ENCODE data around the gene EEPD1. TPM values are rescaled to one million over a fixed set of nuclear protein-coding genes. Genes with fewer than 3 reads are reported as not detected.

EEPD1 gene
- polyA plus RNA-seq, 2 of the 4 experiments (the other 2 are of a cell fraction), result 16.0 to 24.3 TPM

GRCh38 chr7:36137754-36138153 is 15.3 kb upstream of the EEPD1 start (continued):
- no peak for TF ChIP-seq ELK1 (IDR thresholded peaks at IDR 0.05; ENCODE audit: low read depth, low read length)
- no peak for TF ChIP-seq ZNF302 (CRISPR knock-in tag; IDR thresholded peaks at IDR 0.05)
- TF ChIP-seq, protein P1, sequence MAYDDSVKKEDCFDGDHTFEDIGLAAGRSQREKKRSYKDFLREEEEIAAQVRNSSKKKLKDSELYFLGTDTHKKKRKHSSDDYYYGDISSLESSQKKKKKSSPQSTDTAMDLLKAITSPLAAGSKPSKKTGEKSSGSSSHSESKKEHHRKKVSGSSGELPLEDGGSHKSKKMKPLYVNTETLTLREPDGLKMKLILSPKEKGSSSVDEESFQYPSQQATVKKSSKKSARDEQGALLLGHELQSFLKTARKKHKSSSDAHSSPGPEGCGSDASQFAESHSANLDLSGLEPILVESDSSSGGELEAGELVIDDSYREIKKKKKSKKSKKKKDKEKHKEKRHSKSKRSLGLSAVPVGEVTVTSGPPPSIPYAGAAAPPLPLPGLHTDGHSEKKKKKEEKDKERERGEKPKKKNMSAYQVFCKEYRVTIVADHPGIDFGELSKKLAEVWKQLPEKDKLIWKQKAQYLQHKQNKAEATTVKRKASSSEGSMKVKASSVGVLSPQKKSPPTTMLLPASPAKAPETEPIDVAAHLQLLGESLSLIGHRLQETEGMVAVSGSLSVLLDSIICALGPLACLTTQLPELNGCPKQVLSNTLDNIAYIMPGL (CRISPR knock-in tag; IDR thresholded peaks at IDR 0.05; ENCODE audit: borderline replicate concordance), result no peak
- no peak for TF ChIP-seq TP53 (CRISPR knock-in tag; IDR thresholded peaks at IDR 0.05)

DNA sequence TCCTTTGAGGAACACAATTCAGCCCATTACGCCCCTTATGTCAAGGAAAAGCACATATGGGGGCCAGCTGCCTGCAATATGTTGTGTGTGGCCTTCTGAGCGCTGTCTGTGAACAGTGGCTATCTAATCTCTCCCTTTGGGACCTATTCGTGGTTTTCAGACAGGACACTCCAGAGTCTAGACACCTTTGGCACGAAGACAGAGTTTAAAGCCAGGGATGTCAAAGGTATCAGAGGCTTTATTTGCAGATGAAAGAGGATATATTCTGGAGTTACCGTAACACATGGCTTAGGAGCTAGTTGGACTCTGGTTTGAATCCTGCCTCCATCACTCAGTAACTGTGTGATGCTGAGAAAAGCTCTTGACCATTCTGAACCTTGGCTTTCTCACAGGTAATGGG is 14.8 kb upstream of the EEPD1 start:
- FAIRE-seq (no peak), DNase-seq (ENCODE audit: low read depth in 1 of 2, low spot score in 1 of 2) (no peak), ATAC-seq (no peak)
- no peaks in the 10 kb centered on the region for H3K4me1 ChIP-seq
- WGBS (ENCODE audit: missing lambda C conversion rate), result 67% methylated on average over 5 of the region's 5 CpGs
- H3K27ac ChIP-seq, result no peak overlapping the region
- no peak overlapping the region for H3K4me2 ChIP-seq
- no peak overlapping the region for H3K4me3 ChIP-seq
- CTCF ChIA-PET, result interaction anchor here (1.2 to 1.7 kb wide), 2 partner anchors 12 to 19 kb away, joined by 3 to 4 read pairs; no protein-coding TSS in a partner anchor
- POLR2A ChIA-PET, result no interaction called here
- TF ChIP-seq POLR2A (IDR thresholded peaks at IDR 0.05; ENCODE audit: low read length) (no peak), MAFK (IDR thresholded peaks at IDR 0.05; ENCODE audit: partially characterized antibody) (no peak), MYC (IDR thresholded peaks at IDR 0.05; ENCODE audit: borderline replicate concordance, low read length) (no peak), RARB (CRISPR knock-in tag; IDR thresholded peaks at IDR 0.05) (no peak), RNF2 (IDR thresholded peaks at IDR 0.05; ENCODE audit: borderline replicate concordance, low read depth) (no peak), E2F6 (IDR thresholded peaks at IDR 0.05; ENCODE audit: borderline replicate concordance, low read depth) (no peak), ZC3H11A (IDR thresholded peaks at IDR 0.05) (no peak), EHMT2 (IDR thresholded peaks at IDR 0.05; ENCODE audit: low read depth) (no peak)
- TF ChIP-seq, protein P2, sequence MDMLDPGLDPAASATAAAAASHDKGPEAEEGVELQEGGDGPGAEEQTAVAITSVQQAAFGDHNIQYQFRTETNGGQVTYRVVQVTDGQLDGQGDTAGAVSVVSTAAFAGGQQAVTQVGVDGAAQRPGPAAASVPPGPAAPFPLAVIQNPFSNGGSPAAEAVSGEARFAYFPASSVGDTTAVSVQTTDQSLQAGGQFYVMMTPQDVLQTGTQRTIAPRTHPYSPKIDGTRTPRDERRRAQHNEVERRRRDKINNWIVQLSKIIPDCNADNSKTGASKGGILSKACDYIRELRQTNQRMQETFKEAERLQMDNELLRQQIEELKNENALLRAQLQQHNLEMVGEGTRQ (IDR thresholded peaks at IDR 0.05), result no peak
- TF ChIP-seq, protein P3, sequence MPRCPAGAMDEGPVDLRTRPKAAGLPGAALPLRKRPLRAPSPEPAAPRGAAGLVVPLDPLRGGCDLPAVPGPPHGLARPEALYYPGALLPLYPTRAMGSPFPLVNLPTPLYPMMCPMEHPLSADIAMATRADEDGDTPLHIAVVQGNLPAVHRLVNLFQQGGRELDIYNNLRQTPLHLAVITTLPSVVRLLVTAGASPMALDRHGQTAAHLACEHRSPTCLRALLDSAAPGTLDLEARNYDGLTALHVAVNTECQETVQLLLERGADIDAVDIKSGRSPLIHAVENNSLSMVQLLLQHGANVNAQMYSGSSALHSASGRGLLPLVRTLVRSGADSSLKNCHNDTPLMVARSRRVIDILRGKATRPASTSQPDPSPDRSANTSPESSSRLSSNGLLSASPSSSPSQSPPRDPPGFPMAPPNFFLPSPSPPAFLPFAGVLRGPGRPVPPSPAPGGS (IDR thresholded peaks at IDR 0.05), result no peak
- no peaks in the 10 kb centered on the region for H3K9me3 ChIP-seq

DNA sequence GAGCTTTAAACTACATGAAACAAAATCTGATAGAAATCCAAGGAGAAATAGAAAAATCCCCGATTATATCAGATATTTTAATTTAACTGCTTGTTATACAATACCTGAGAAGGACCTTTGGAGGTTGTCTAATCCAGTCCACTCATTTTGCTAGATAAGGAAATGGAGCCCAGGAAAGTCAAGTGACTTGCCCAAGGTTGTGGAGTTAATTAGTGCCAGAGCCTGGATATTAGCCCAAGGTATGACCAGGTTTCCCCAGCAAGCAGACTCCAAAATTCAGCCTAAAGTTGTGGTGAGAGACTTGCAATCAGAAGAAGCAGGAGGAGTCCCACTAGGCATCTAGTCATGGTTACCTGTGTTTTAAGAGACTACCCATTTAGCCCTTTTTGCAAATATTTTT is 11.7 kb upstream of the EEPD1 start:
- DNase-seq (ENCODE audit: low read depth in 1 of 2, low spot score in 1 of 2) (no peak), FAIRE-seq (no peak), ATAC-seq (no peak)
- WGBS (ENCODE audit: missing lambda C conversion rate), result 44% methylated on average over 1 of the region's 1 CpG
- Histone ChIP-seq H3K4me2 (no peak overlapping the region), H3K27ac (no peak overlapping the region), H3K4me3 (no peak overlapping the region), H3K4me1 (no peaks in the 10 kb centered on the region), H3K9me3 (no peaks in the 10 kb centered on the region)
- POLR2A ChIA-PET, result no interaction called here
- TF ChIP-seq PHF8 (IDR thresholded peaks at IDR 0.05; ENCODE audit: borderline replicate concordance, low read depth), result no peak
- TF ChIP-seq JUNB (IDR thresholded peaks at IDR 0.05), result no peak
- TF ChIP-seq, protein P3 (IDR thresholded peaks at IDR 0.05), result no peak
- no peak for TF ChIP-seq MAX (IDR thresholded peaks at IDR 0.05)
- TF ChIP-seq GATA3 (IDR thresholded peaks at IDR 0.05; ENCODE audit: borderline replicate concordance), result no peak
- no peak for TF ChIP-seq MAZ (IDR thresholded peaks at IDR 0.05; ENCODE audit: borderline replicate concordance, low read depth, low read length)
- CTCF ChIA-PET, result interaction anchor here (1.3 to 1.4 kb wide), 2 partner anchors 11 to 150 kb away, joined by 3 to 5 read pairs; no protein-coding TSS in a partner anchor
